DND-41 (cell line): ENCODE results near the gene B3GNT7.
A peak's percentile ranks its signal among the peaks of the same experiment; 100 is the strongest.

ENCODE experiments used
- ATAC-seq: fragments of 200-7000 bp; cut with Tn5 transposase; 3 replicates; pipeline ENCODE4 v1.9.1; 2021; ENCODE audit warnings: low read depth; ENCODE audit not compliant: insufficient read depth
- DNase-seq: peaks from one replicate; pipeline ENCODE4 v3.0.0-alpha.2; 2020
- H2AFZ ChIP-seq: 2 replicates; pipeline ENCODE4 v1.6.0; 2012; ENCODE audit warnings: low read depth, low read length
- H3K27ac ChIP-seq: 2 replicates; pipeline ENCODE4 v1.5.1; 2012; ENCODE audit warnings: low read length, inconsistent platforms
- H3K27me3 ChIP-seq: fragments of 200-600 bp; sonication (generic); 2 replicates; pipeline ENCODE4 v1.6.0; 2012; ENCODE audit warnings: low read length, mild to moderate bottlenecking, inconsistent platforms; ENCODE audit not compliant: insufficient read depth, poor library complexity
- H3K36me3 ChIP-seq: 2 replicates; pipeline ENCODE4 v1.5.1; 2012; ENCODE audit warnings: low read length, inconsistent platforms; ENCODE audit not compliant: insufficient read depth
- H3K4me1 ChIP-seq: 2 replicates; pipeline ENCODE4 v1.5.1; 2012; ENCODE audit warnings: mild to moderate bottlenecking, low read length; ENCODE audit not compliant: insufficient read depth
- H3K4me2 ChIP-seq: 2 replicates; pipeline ENCODE4 v1.6.0; 2012; ENCODE audit warnings: mild to moderate bottlenecking, moderate library complexity, low read length, inconsistent platforms; ENCODE audit not compliant: insufficient read depth
- H3K4me3 ChIP-seq, 2 experiments: fragments of 200-600 bp in 1 of 2; shearing (Covaris generic) in 1 of 2; 2 replicates each; pipeline ENCODE4 v1.5.1; 2012 to 2016; ENCODE audit warnings: inconsistent platforms in 2 of 2, low read length in 2 of 2, mild to moderate bottlenecking in 2 of 2, low read depth in 1 of 2, moderate library complexity in 1 of 2
- H3K79me2 ChIP-seq: 2 replicates; pipeline ENCODE4 v1.6.0; 2012; ENCODE audit warnings: low read length, inconsistent platforms; ENCODE audit not compliant: insufficient read depth
- H3K9ac ChIP-seq: 2 replicates; pipeline ENCODE4 v1.6.0; 2012; ENCODE audit warnings: low read depth, mild to moderate bottlenecking, inconsistent platforms, low read length, moderate library complexity
- H3K9me3 ChIP-seq: 2 replicates; pipeline ENCODE4 v1.5.1; 2012; ENCODE audit warnings: low read length, moderate library complexity, mild to moderate bottlenecking, inconsistent platforms; ENCODE audit not compliant: insufficient read depth, severe bottlenecking
- H4K20me1 ChIP-seq: 2 replicates; pipeline ENCODE4 v1.6.0; 2012; ENCODE audit warnings: low read length; ENCODE audit not compliant: insufficient read depth
- CTCF ChIP-seq: IDR thresholded peaks from 2 replicates; pipeline ENCODE4 v1.5.1; 2012; ENCODE audit warnings: borderline replicate concordance, low read length, moderate library complexity, mild to moderate bottlenecking; ENCODE audit not compliant: poor library complexity, severe bottlenecking; ENCODE audit errors: extremely low read depth
- EZH2 ChIP-seq: IDR thresholded peaks from 3 replicates; pipeline ENCODE4 v1.6.1; 2012; ENCODE audit warnings: borderline replicate concordance, low read depth, mild to moderate bottlenecking, moderate library complexity, low read length, inconsistent platforms; ENCODE audit not compliant: severe bottlenecking

Gene B3GNT7

GRCh38 chr2:231425291-231425810, 29.8 kb downstream of the B3GNT7 start:
- no peaks in the 10 kb centered on the region for H3K27me3 ChIP-seq
- DNase-seq (no peak), ATAC-seq (no peak)
- H3K9ac ChIP-seq, result no peak overlapping the region
- no peak overlapping the region for H3K4me3 ChIP-seq
- H4K20me1 ChIP-seq, result no peaks in the 10 kb centered on the region
- H3K4me1 ChIP-seq, result no peaks in the 10 kb centered on the region
- TF ChIP-seq EZH2, result no peak
- no peak for TF ChIP-seq CTCF
- no peaks in the 10 kb centered on the region for H3K36me3 ChIP-seq
- H3K27ac ChIP-seq, result no peak overlapping the region
- no peak overlapping the region for H2AFZ ChIP-seq
- no peaks in the 10 kb centered on the region for H3K79me2 ChIP-seq
- no peaks in the 10 kb centered on the region for H3K9me3 ChIP-seq
- H3K4me2 ChIP-seq, result no peak overlapping the region

GRCh38 chr2:231425811-231426703, 30.5 kb downstream of the B3GNT7 start:
- Histone ChIP-seq H3K4me3 (no peak overlapping the region), H3K4me2 (no peak overlapping the region), H2AFZ (no peak overlapping the region), H3K4me1 (no peaks in the 10 kb centered on the region), H3K79me2 (no peaks in the 10 kb centered on the region), H3K9me3 (peaks cover under 1% of the 10 kb centered on the region), H4K20me1 (no peaks in the 10 kb centered on the region), H3K9ac (no peak overlapping the region), H3K27ac (no peak overlapping the region), H3K36me3 (no peaks in the 10 kb centered on the region), H3K27me3 (no peaks in the 10 kb centered on the region)
- peak; percentile 11 for DNase-seq
- ATAC-seq, result no peak; the same call in 2 of the 3 replicates
- TF ChIP-seq EZH2, result no peak
- TF ChIP-seq CTCF, result no peak

- no peaks in the 10 kb centered on the region for H3K27me3 ChIP-seq
- no peak overlapping the region for H3K4me3 ChIP-seq
- TF ChIP-seq EZH2 (no peak), CTCF (no peak)
- H3K9ac ChIP-seq, result no peak overlapping the region
- no peak overlapping the region for H3K4me2 ChIP-seq
- no peaks in the 10 kb centered on the region for H3K36me3 ChIP-seq
- H3K27ac ChIP-seq, result no peak overlapping the region
- DNase-seq, result no peak
- H4K20me1 ChIP-seq, result no peaks in the 10 kb centered on the region
- H3K79me2 ChIP-seq, result no peaks in the 10 kb centered on the region
- peaks cover 8% of the 10 kb centered on the region for H3K9me3 ChIP-seq
- no peak overlapping the region for H2AFZ ChIP-seq
- no peaks in the 10 kb centered on the region for H3K4me1 ChIP-seq
- ATAC-seq, result no peak
Measured at GRCh38 chr2:231427116-231427515, 31.6 kb downstream of the B3GNT7 start.
